Peyer's patch (tissue), 4 donors: ENCODE data around the gene PLCH1.

Experiments
- POLR2A ChIP-seq, 2 donors: fragments of 450-650 bp; IDR thresholded peaks; one replicate each; pipeline ENCODE4 v1.5.1; 2017; ENCODE audit warnings: antibody characterized with exemption in 2 of 2, mild to moderate bottlenecking in 2 of 2, moderate library complexity in 2 of 2
- TF ChIP-seq, protein P1 (sequence below), 6 experiments: fragments of 450-650 bp in 4 of 6; fragments of 200-600 bp in 2 of 6; sonication (generic) in 1 of 6; IDR thresholded peaks; one replicate each; pipeline ENCODE4 v1.5.1; 2017 to 2019; ENCODE audit warnings: antibody characterized with exemption in 6 of 6, mild to moderate bottlenecking in 3 of 6, moderate library complexity in 1 of 6

DNA sequence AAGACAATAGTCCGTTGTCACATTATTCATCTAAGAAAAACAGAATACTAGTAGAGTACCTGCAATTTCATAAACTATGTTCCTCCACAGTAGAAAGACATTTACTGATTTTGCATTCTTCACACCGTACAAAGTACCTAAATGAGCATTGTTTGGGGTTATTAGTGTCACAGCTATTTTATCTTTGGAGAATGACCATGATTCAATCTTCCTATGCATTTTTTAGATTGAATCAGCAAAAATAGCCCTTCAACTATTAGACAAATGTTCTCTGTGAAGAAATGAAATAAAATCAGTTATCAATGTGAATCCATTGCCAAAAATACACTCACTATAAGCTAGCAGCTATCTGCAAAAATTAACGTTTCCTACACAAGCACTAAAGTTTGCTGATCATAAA lies 176.6 kb downstream of the PLCH1 start:
- TF ChIP-seq, protein P1, sequence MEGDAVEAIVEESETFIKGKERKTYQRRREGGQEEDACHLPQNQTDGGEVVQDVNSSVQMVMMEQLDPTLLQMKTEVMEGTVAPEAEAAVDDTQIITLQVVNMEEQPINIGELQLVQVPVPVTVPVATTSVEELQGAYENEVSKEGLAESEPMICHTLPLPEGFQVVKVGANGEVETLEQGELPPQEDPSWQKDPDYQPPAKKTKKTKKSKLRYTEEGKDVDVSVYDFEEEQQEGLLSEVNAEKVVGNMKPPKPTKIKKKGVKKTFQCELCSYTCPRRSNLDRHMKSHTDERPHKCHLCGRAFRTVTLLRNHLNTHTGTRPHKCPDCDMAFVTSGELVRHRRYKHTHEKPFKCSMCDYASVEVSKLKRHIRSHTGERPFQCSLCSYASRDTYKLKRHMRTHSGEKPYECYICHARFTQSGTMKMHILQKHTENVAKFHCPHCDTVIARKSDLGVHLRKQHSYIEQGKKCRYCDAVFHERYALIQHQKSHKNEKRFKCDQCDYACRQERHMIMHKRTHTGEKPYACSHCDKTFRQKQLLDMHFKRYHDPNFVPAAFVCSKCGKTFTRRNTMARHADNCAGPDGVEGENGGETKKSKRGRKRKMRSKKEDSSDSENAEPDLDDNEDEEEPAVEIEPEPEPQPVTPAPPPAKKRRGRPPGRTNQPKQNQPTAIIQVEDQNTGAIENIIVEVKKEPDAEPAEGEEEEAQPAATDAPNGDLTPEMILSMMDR (IDR thresholded peaks at IDR 0.05), result no peak
- no peak for TF ChIP-seq POLR2A (IDR thresholded peaks at IDR 0.05)
